SK-N-SH (cell line): Measurements from ENCODE around the gene GTF2B.

ENCODE experiments used
- CTCF ChIP-seq: fragments of 200-600 bp; sonication (generic); IDR thresholded peaks from 2 replicates; pipeline ENCODE4 v1.6.1; 2017; ENCODE audit warnings: antibody characterized with exemption, mild to moderate bottlenecking, moderate library complexity
- EP300 ChIP-seq, 2 experiments: IDR thresholded peaks; 2 replicates each; pipeline versions ENCODE4 v1.4.0 to v1.6.1; 2012; ENCODE audit warnings: borderline replicate concordance in 1 of 2, low read depth in 1 of 2, low read length in 1 of 2
- POLR2AphosphoS5 ChIP-seq: IDR thresholded peaks from 2 replicates; pipeline ENCODE4 v1.6.1; 2012; ENCODE audit warnings: low read depth, low read length

- TF ChIP-seq CTCF = no peak
- TF ChIP-seq EP300 (IDR thresholded peaks at IDR 0.05; ENCODE audit: borderline replicate concordance in 1 of 2, low read depth in 1 of 2, low read length in 1 of 2) = no peak
- TF ChIP-seq POLR2AphosphoS5 = no peak
These were observed 23.4 kb downstream of the GTF2B start for GRCh38 chr1:88867743-88868521.
